GM19463 (cell line): Measurements from ENCODE around the gene HOXD13.

Experiments
- ATAC-seq: cut with Tn5 transposase; IDR thresholded peaks from one replicate; pipeline ENCODE4 v1.9.1; 2021; ENCODE audit warnings: mild to moderate bottlenecking, moderate library complexity; ENCODE audit not compliant: unreplicated experiment

The HOXD13 gene

GRCh38 chr2:176118601-176119339 is 26.2 kb downstream of the HOXD13 start:
- no peak for ATAC-seq

GRCh38 chr2:176120364-176121189 is 28.1 kb downstream of the HOXD13 start:
- no peak for ATAC-seq

- ATAC-seq = no peak
Observed at GRCh38 chr2:176121190-176122051, 28.9 kb downstream of the HOXD13 start.

- ATAC-seq = no peak
Observed at GRCh38 chr2:176122052-176122682, 29.6 kb downstream of the HOXD13 start.

GRCh38 chr2:176122683-176123410 is 30.3 kb downstream of the HOXD13 start, which contains the start of gene HOXD9:
HOXD9 (plus strand) TSS chr2:176122719; CDS start chr2:176122769, 50 bp downstream.
- ATAC-seq = no peak

- ATAC-seq = no peak
Observed at GRCh38 chr2:176123411-176124109, 31.0 kb downstream of the HOXD13 start.

- no peak for ATAC-seq
Observed at GRCh38 chr2:176124110-176124946, 31.8 kb downstream of the HOXD13 start.

GRCh38 chr2:176124947-176125771 is 32.6 kb downstream of the HOXD13 start:
- ATAC-seq = no peak

- ATAC-seq = no peak
Observed at GRCh38 chr2:176125772-176126054, 33.2 kb downstream of the HOXD13 start.

- no peak for ATAC-seq
Observed at GRCh38 chr2:176126929-176127773, 34.6 kb downstream of the HOXD13 start.

- no peak for ATAC-seq
Observed at GRCh38 chr2:176127774-176128072, 35.2 kb downstream of the HOXD13 start.

- ATAC-seq = no peak
Observed at GRCh38 chr2:176128172-176128981, 35.9 kb downstream of the HOXD13 start.

- ATAC-seq = no peak
Observed at GRCh38 chr2:176128982-176129796, 36.7 kb downstream of the HOXD13 start, which contains the start of gene HOXD8. HOXD8 (plus strand) TSS chr2:176129705; CDS start chr2:176130367, 662 bp downstream.

- ATAC-seq = no peak
Observed at GRCh38 chr2:176129813-176130146, 37.3 kb downstream of the HOXD13 start.

- ATAC-seq = no peak
Observed at GRCh38 chr2:176130147-176130956, 37.8 kb downstream of the HOXD13 start.
